GM19240 (cell line): ENCODE data around the gene KIF27.
"Not testable (repeated sequence)": the region's sequence is repeated elsewhere in the genome, so short reads cannot be mapped to it uniquely, and the experiment has no call there.

Experiments
- DNase-seq: peaks from one replicate; pipeline ENCODE4 v3.0.0; 2011; ENCODE audit warnings: low spot score; ENCODE audit not compliant: insufficient read length

The KIF27 gene

GRCh38 chr9:83932011-83932410 is 10.8 kb upstream of the KIF27 start:
- DNase-seq: no peak

- no peak for DNase-seq
These were observed 9.6 kb upstream of the KIF27 start for GRCh38 chr9:83930881-83931280.

- no peak for DNase-seq
These were observed 6.4 kb upstream of the KIF27 start for GRCh38 chr9:83927591-83927990.

GRCh38 chr9:83920469-83920926 is 734 bp downstream of the KIF27 start:
- no peak for DNase-seq

GRCh38 chr9:83919111-83919510 is 2.1 kb downstream of the KIF27 start:
- DNase-seq: no peak

- not testable (repeated sequence) for DNase-seq
These were observed 9.0 kb downstream of the KIF27 start for GRCh38 chr9:83912194-83912593.

GRCh38 chr9:83906144-83906543 is 15.1 kb downstream of the KIF27 start:
- DNase-seq: no peak

GRCh38 chr9:83900615-83901014 is 20.6 kb downstream of the KIF27 start:
- not testable (repeated sequence) for DNase-seq

GRCh38 chr9:83894301-83894700 is 26.9 kb downstream of the KIF27 start:
- DNase-seq: not testable (repeated sequence)

- not testable (repeated sequence) for DNase-seq
These were observed 34.7 kb downstream of the KIF27 start for GRCh38 chr9:83886498-83886897.

GRCh38 chr9:83885559-83886240 is 35.5 kb downstream of the KIF27 start:
- not testable (repeated sequence) for DNase-seq

GRCh38 chr9:83881687-83882408 is 39.4 kb downstream of the KIF27 start:
- not testable (repeated sequence) for DNase-seq

GRCh38 chr9:83875559-83875958 is 45.7 kb downstream of the KIF27 start:
- DNase-seq: not testable (repeated sequence)

- not testable (repeated sequence) for DNase-seq
These were observed 71.3 kb downstream of the KIF27 start for GRCh38 chr9:83849895-83850294.

- not testable (repeated sequence) for DNase-seq
These were observed 84.1 kb downstream of the KIF27 start for GRCh38 chr9:83837070-83837643.

- DNase-seq: not testable (repeated sequence)
These were observed 90.7 kb downstream of the KIF27 start for GRCh38 chr9:83830426-83831071.

- DNase-seq: not testable (repeated sequence)
These were observed 96.1 kb downstream of the KIF27 start for GRCh38 chr9:83824986-83825623.

GRCh38 chr9:83817356-83818278 is 103.6 kb downstream of the KIF27 start, which contains the start of gene GKAP1:
Gene GKAP1 (minus strand): TSS chr9:83817769. CDS start chr9:83806517, 11,252 bp downstream.
- peak; percentile 11 for DNase-seq

- not testable (repeated sequence) for DNase-seq
These were observed 104.2 kb downstream of the KIF27 start for GRCh38 chr9:83817011-83817355.

- DNase-seq: not testable (repeated sequence)
These were observed 106.1 kb downstream of the KIF27 start for GRCh38 chr9:83815120-83815519.
